A673 (cell line): ENCODE data around the gene SLC9A8.

ENCODE experiments used
- CTCF ChIP-seq: fragments of 300-800, 200-600 bp; sonication (generic); conservative IDR thresholded peaks from 2 replicates; pipeline ENCODE4 v1.5.1; 2017; ENCODE audit warnings: low read depth, mild to moderate bottlenecking, antibody characterized with exemption, low read length, moderate library complexity, mixed read lengths
- EZH2 ChIP-seq: fragments of 200-600 bp; sonication (generic); IDR thresholded peaks from 2 replicates; pipeline ENCODE4 v1.6.1; 2017; ENCODE audit warnings: borderline replicate concordance, low read depth, mild to moderate bottlenecking, mixed read lengths, antibody characterized with exemption, low read length; ENCODE audit not compliant: poor library complexity, severe bottlenecking

GRCh38 chr20:49904440-49905214 lies 92.0 kb downstream of the SLC9A8 start:
- TF ChIP-seq EZH2 (no peak), CTCF (no peak)
